ENCODE results near the gene NAALADL2.

DNA sequence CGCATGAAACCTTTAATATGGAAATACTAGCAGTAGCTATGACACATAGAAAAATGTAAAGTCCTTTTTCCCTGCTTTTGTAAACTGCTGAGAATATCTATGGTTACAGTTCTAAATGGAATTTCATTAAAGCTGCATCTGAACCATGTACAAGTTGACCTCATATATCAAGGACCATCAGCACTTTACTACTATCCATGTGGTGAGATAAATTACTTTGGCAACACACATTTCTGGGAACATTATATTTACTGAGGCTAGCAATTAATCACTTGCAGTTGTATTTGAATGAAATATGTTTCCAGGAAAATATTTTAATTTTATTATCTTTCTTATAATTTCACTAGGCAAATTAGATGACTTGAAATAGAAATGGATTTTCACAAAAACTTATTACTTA lies 545.5 kb downstream of the NAALADL2 start:
- TF ChIP-seq, protein P1, sequence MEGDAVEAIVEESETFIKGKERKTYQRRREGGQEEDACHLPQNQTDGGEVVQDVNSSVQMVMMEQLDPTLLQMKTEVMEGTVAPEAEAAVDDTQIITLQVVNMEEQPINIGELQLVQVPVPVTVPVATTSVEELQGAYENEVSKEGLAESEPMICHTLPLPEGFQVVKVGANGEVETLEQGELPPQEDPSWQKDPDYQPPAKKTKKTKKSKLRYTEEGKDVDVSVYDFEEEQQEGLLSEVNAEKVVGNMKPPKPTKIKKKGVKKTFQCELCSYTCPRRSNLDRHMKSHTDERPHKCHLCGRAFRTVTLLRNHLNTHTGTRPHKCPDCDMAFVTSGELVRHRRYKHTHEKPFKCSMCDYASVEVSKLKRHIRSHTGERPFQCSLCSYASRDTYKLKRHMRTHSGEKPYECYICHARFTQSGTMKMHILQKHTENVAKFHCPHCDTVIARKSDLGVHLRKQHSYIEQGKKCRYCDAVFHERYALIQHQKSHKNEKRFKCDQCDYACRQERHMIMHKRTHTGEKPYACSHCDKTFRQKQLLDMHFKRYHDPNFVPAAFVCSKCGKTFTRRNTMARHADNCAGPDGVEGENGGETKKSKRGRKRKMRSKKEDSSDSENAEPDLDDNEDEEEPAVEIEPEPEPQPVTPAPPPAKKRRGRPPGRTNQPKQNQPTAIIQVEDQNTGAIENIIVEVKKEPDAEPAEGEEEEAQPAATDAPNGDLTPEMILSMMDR (IDR thresholded peaks at IDR 0.05): no peak
- TF ChIP-seq POLR2AphosphoS5 (IDR thresholded peaks at IDR 0.05; ENCODE audit: low read depth, low read length): no peak
- TF ChIP-seq SIN3A (IDR thresholded peaks at IDR 0.05; ENCODE audit: borderline replicate concordance, insufficient read depth, low read depth, low read length): no peak
